ENCODE results near the gene KCNN3. TPM values are rescaled to one million over a fixed set of nuclear protein-coding genes. Genes with fewer than 3 reads are reported as not detected.

Gene KCNN3
- total RNA-seq, 6 donors from 2014 or later, result 2.7 to 6.6 (median 3.7) TPM

- DNase-seq, result no peak
- Histone ChIP-seq H3K27me3 (peaks cover 0 to 3% (median 0%) of the 10 kb centered on the region in 4 donors), H3K27ac (no peak overlapping the region), H3K4me1 (peaks cover 0 to 18% (median 8%) of the 10 kb centered on the region in 4 donors), H3K36me3 (no peaks in the 10 kb centered on the region), H3K9me3 (no peaks in the 10 kb centered on the region), H3K4me3 (no peak overlapping the region)
- TF ChIP-seq POLR2AphosphoS5 (IDR thresholded peaks at IDR 0.05), result no peak
- TF ChIP-seq POLR2A (IDR thresholded peaks at IDR 0.05), result no peak
- no peak for TF ChIP-seq EP300 (IDR thresholded peaks at IDR 0.05)
- TF ChIP-seq CTCF (IDR thresholded peaks at IDR 0.05), result peak in 5 of 6 experiments; percentile 23 to 47 (median 35)
- 79 to 86% methylated on average over 16 of the region's 16 CpGs for WGBS, 2 donors
- ATAC-seq (ENCODE audit: low FRiP score in 2 of 2), result no peak
Observed at GRCh38 chr1:154863315-154864174, 6.5 kb downstream of the KCNN3 start.

GRCh38 chr1:154862907-154863306 is 7.2 kb downstream of the KCNN3 start:
- H3K4me3 ChIP-seq, result no peak overlapping the region
- no peak for TF ChIP-seq POLR2A (IDR thresholded peaks at IDR 0.05)
- no peak for TF ChIP-seq CTCF (IDR thresholded peaks at IDR 0.05)
- no peak for TF ChIP-seq POLR2AphosphoS5 (IDR thresholded peaks at IDR 0.05)
- TF ChIP-seq EP300 (IDR thresholded peaks at IDR 0.05), result no peak
- DNase-seq, result no peak
- H3K27ac ChIP-seq, result no peak overlapping the region
- no peaks in the 10 kb centered on the region for H3K9me3 ChIP-seq
- ATAC-seq (ENCODE audit: low FRiP score in 2 of 2), result no peak
- no peaks in the 10 kb centered on the region for H3K36me3 ChIP-seq
- peaks cover 0 to 11% (median 4%) of the 10 kb centered on the region in 4 donors for H3K4me1 ChIP-seq
- no peaks in the 10 kb centered on the region for H3K27me3 ChIP-seq
- 72 to 75% methylated on average over 11 to 13 of the region's 13 CpGs for WGBS, 2 donors

- ATAC-seq (ENCODE audit: low FRiP score in 2 of 2), result no peak
- H3K36me3 ChIP-seq, result no peaks in the 10 kb centered on the region
- no peak overlapping the region for H3K4me3 ChIP-seq
- WGBS, 2 donors, result 88% methylated on average over 11 of the region's 12 CpGs
- H3K27me3 ChIP-seq, result no peaks in the 10 kb centered on the region
- TF ChIP-seq CTCF (IDR thresholded peaks at IDR 0.05) (no peak), EP300 (IDR thresholded peaks at IDR 0.05) (no peak)
- no peaks in the 10 kb centered on the region for H3K9me3 ChIP-seq
- H3K27ac ChIP-seq, result peak overlapping the region in 1 of 4 donors; percentile 17
- H3K4me1 ChIP-seq, result peaks cover 0 to 2% (median 0%) of the 10 kb centered on the region in 4 donors
- DNase-seq, result no peak
Observed at GRCh38 chr1:154861607-154862094, 8.4 kb downstream of the KCNN3 start.

GRCh38 chr1:154860156-154860870 is 9.8 kb downstream of the KCNN3 start:
- Histone ChIP-seq H3K4me1 (peaks cover 0 to 2% (median 0%) of the 10 kb centered on the region in 4 donors), H3K27ac (peak overlapping the region; percentile 59 to 71 (median 65)), H3K27me3 (no peaks in the 10 kb centered on the region), H3K36me3 (no peaks in the 10 kb centered on the region), H3K9me3 (no peaks in the 10 kb centered on the region), H3K4me3 (no peak overlapping the region)
- DNase-seq (no peak), ATAC-seq (ENCODE audit: low FRiP score in 2 of 2) (peak in 1 of 2 donors; percentile 23)
- WGBS, 2 donors, result 60 to 61% methylated on average over 12 of the region's 12 CpGs
- TF ChIP-seq EP300 (IDR thresholded peaks at IDR 0.05) (no peak), POLR2A (IDR thresholded peaks at IDR 0.05) (no peak), CTCF (IDR thresholded peaks at IDR 0.05) (no peak), POLR2AphosphoS5 (IDR thresholded peaks at IDR 0.05) (no peak)
